Measurements from ENCODE around the gene FURIN. TPM values are rescaled to one million over a fixed set of nuclear protein-coding genes. Genes with fewer than 3 reads are reported as not detected.

The FURIN gene
- total RNA-seq, 3 donors from 2014 or later = 34.5 to 48.5 (median 36.4) TPM

- H3K27me3 ChIP-seq = no peaks in the 10 kb centered on the region
- H3K9me3 ChIP-seq = no peaks in the 10 kb centered on the region
- intact Hi-C loops (cut with DNase I; ENCODE audit: low total_unique reads) = no loop called here
- H3K36me3 ChIP-seq = peaks cover 6% of the 10 kb centered on the region
- peak; percentile 62 to 69 for DNase-seq (ENCODE audit: low spot score in 2 of 2)
- peaks cover 0 to 11% of the 10 kb centered on the region in 2 donors for H3K4me1 ChIP-seq
- TF ChIP-seq CTCF (IDR thresholded peaks at IDR 0.05) (peak; percentile 53 to 72 (median 70)), POLR2AphosphoS5 (IDR thresholded peaks at IDR 0.05) (peak; percentile 71 to 87 (median 74)), POLR2A (IDR thresholded peaks at IDR 0.05) (no peak)
- H3K4me3 ChIP-seq = peak overlapping the region; percentile 80 to 86 (median 84)
- H3K27ac ChIP-seq = peak overlapping the region; percentile 88 to 93
These were observed 33.9 kb downstream of the FURIN start for GRCh38 chr15:90902040-90902839.

GRCh38 chr15:90902840-90903732 lies 34.7 kb downstream of the FURIN start, which contains the start of gene MAN2A2:
TSS of gene MAN2A2 (plus strand) at chr15:90903302. CDS start at chr15:90904208, 906 bp downstream.
- intact Hi-C loops (cut with DNase I; ENCODE audit: low total_unique reads) = no loop called here
- peak within 1 kb of the TSS; percentile 88 to 93 for H3K27ac ChIP-seq

GRCh38 chr15:90903733-90904536 lies 35.5 kb downstream of the FURIN start:
- H3K27me3 ChIP-seq = no peaks in the 10 kb centered on the region
- peaks cover 0 to 11% of the 10 kb centered on the region in 2 donors for H3K4me1 ChIP-seq
- peaks cover 6% of the 10 kb centered on the region for H3K36me3 ChIP-seq
- peak overlapping the region; percentile 80 to 86 (median 84) for H3K4me3 ChIP-seq
- no peak for DNase-seq (ENCODE audit: low spot score in 2 of 2)
- peak overlapping the region; percentile 88 to 93 for H3K27ac ChIP-seq
- TF ChIP-seq CTCF (IDR thresholded peaks at IDR 0.05) = no peak
- no peak for TF ChIP-seq POLR2AphosphoS5 (IDR thresholded peaks at IDR 0.05)
- no peak for TF ChIP-seq POLR2A (IDR thresholded peaks at IDR 0.05)
- H3K9me3 ChIP-seq = no peaks in the 10 kb centered on the region
- intact Hi-C loops (cut with DNase I; ENCODE audit: low total_unique reads) = no loop called here

More at GRCh38 chr15:90902840-90903732, 34.7 kb downstream of the FURIN start, which contains the start of gene MAN2A2:
- peak in 2 of 3 donors; percentile 19 to 22 for TF ChIP-seq POLR2AphosphoS5 (IDR thresholded peaks at IDR 0.05)
- TF ChIP-seq CTCF (IDR thresholded peaks at IDR 0.05) = no peak
- no peaks in the 10 kb centered on the region for H3K9me3 ChIP-seq
- peak within 1 kb of the TSS; percentile 80 to 86 (median 84) for H3K4me3 ChIP-seq
- no peak for DNase-seq (ENCODE audit: low spot score in 2 of 2)
- peaks cover 0 to 11% of the 10 kb centered on the region in 2 donors for H3K4me1 ChIP-seq
- H3K36me3 ChIP-seq = peaks cover 6% of the 10 kb centered on the region
- no peaks in the 10 kb centered on the region for H3K27me3 ChIP-seq

GRCh38 chr15:90904746-90905145 lies 36.4 kb downstream of the FURIN start:
- H3K36me3 ChIP-seq = peaks cover 6% of the 10 kb centered on the region
- DNase-seq (ENCODE audit: low spot score in 2 of 2) = no peak
- H3K27me3 ChIP-seq = no peaks in the 10 kb centered on the region
- intact Hi-C loops (cut with DNase I; ENCODE audit: low total_unique reads) = no loop called here
- H3K27ac ChIP-seq = no peak overlapping the region
- TF ChIP-seq POLR2A (IDR thresholded peaks at IDR 0.05) (no peak), CTCF (IDR thresholded peaks at IDR 0.05) (no peak), POLR2AphosphoS5 (IDR thresholded peaks at IDR 0.05) (no peak)
- no peaks in the 10 kb centered on the region for H3K9me3 ChIP-seq
- peaks cover 0 to 11% of the 10 kb centered on the region in 2 donors for H3K4me1 ChIP-seq
- H3K4me3 ChIP-seq = no peak overlapping the region

All from breast epithelium (tissue), 4 donors.